ENCODE data around the gene FILIP1L.

Gene FILIP1L

GRCh38 chr3:100029689-100030088 is 84.6 kb downstream of the FILIP1L start:
- H3K4me3 ChIP-seq (ENCODE audit: low read depth, low read length) = no peak overlapping the region
- TF ChIP-seq CTCF (IDR thresholded peaks at IDR 0.05; ENCODE audit: low read depth, low read length) = no peak

DNA sequence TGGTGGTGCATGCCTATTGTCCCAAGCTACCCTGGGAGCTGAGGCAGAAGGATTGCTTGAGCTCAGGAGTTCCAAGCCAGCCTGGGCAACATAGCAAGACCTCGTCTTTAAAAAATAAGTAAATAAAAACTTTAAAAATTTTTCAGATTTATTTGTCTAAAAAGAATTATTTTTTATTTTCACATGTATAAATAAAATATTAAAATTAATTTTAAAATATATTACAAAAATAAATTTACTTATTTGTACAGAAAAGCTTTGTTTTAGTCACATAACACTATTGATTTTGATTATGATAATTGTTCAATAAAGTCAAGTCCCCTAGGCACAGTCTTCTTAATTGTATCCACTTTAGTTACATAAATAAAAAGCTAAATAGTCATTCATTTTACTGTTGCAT is 85.2 kb downstream of the FILIP1L start:
- TF ChIP-seq CTCF (IDR thresholded peaks at IDR 0.05; ENCODE audit: low read depth, low read length) = no peak
- no peak overlapping the region for H3K4me3 ChIP-seq (ENCODE audit: low read depth, low read length)

DNA sequence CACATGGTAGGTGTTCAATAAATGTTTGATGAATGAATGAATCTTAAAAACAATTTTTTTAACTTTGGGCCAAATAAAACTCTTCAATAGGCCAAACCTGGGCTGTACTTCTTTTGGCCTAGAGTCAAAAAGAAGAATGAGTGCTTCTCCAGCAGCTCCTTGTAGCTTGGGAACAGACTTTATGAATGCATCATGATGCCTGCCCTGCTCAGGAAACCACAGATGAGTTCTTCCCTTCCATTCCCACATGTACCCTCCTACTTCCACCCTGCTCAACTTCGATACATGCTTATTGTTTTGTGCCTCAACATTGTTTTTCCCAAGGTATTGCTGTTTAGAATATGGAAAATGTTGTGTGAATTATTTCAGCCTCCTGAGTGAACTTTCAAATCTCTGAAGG is 87.0 kb downstream of the FILIP1L start:
- TF ChIP-seq CTCF (IDR thresholded peaks at IDR 0.05; ENCODE audit: low read depth, low read length) = no peak
- H3K4me3 ChIP-seq (ENCODE audit: low read depth, low read length) = no peak overlapping the region

- no peak for TF ChIP-seq CTCF (IDR thresholded peaks at IDR 0.05; ENCODE audit: low read depth, low read length)
These were observed 89.6 kb downstream of the FILIP1L start for GRCh38 chr3:100024520-100025303.

DNA sequence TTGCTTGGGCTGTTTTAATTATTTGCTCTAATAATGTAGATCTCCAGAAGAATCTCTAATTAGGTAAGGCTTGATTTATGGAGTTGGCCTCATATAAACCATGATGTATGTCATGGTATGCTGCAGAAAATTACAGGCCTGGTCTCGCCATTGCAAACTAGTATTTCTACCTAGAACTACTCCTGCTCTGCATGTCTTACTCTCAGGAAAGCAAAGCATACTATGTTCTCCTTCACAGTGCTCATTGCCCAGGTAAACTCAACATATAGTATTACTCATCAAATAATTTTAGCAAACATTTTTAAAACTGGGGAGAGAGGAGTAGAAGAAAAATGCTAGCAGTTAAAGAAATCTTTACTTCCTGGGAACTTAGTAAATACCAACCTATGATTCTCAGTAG is 90.7 kb downstream of the FILIP1L start:
- no peak overlapping the region for H3K4me3 ChIP-seq (ENCODE audit: low read depth, low read length)
- no peak for TF ChIP-seq CTCF (IDR thresholded peaks at IDR 0.05; ENCODE audit: low read depth, low read length)

More at GRCh38 chr3:100024520-100025303, 89.6 kb downstream of the FILIP1L start:
- no peak overlapping the region for H3K4me3 ChIP-seq (ENCODE audit: low read depth, low read length)

DNA sequence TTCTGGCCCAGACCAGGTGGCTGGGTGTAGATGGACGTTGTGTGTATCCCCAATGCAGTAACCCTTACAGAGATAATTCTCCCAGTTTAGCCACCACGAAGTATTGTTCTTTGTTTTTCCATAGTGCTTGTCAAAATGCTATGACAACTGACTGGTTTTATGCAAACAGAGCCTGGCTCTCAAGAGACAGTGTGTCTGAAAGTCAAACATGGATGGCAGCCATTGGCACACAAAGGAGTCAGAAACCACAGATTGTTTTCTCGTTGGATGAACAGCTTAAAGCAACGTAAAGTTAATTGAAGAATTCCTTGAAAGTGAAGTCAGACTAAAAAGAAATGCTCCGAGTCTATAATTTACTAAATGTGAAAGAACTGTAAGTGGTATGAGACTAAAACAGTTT is 91.2 kb downstream of the FILIP1L start:
- TF ChIP-seq CTCF (IDR thresholded peaks at IDR 0.05; ENCODE audit: low read depth, low read length) = no peak
- H3K4me3 ChIP-seq (ENCODE audit: low read depth, low read length) = no peak overlapping the region

DNA sequence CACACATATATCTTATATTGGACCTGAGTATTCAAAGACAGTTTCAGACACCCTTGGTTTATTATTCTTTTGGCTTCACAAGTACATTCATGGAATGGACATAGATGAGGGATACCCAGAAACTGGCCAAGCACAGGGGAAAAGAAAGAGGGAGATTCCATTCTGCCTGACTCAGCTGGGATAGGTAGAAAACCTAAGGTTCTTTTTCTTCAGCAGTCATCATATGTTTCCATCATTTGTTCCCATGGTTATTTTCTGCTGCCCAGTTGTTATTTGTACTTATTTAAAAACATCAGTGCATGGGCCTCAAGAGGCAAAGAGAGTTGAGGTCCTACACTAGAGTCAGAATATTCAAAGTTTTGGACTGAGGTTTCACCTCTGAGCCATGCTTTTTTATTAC is 91.8 kb downstream of the FILIP1L start:
- no peak overlapping the region for H3K4me3 ChIP-seq (ENCODE audit: low read depth, low read length)
- no peak for TF ChIP-seq CTCF (IDR thresholded peaks at IDR 0.05; ENCODE audit: low read depth, low read length)

All from WI38 (cell line).